GM18498 (cell line): ENCODE results near the gene MAP10.
A peak's percentile ranks its signal among the peaks of the same experiment; 100 is the strongest.
"Not testable (repeated sequence)": the region's sequence is repeated elsewhere in the genome, so short reads cannot be mapped to it uniquely, and the experiment has no call there.

Source experiments
- ATAC-seq: cut with Tn5 transposase; IDR thresholded peaks from one replicate; pipeline ENCODE4 v1.9.1; 2021; ENCODE audit warnings: mild to moderate bottlenecking, moderate library complexity; ENCODE audit not compliant: unreplicated experiment

MAP10 gene, protein sequence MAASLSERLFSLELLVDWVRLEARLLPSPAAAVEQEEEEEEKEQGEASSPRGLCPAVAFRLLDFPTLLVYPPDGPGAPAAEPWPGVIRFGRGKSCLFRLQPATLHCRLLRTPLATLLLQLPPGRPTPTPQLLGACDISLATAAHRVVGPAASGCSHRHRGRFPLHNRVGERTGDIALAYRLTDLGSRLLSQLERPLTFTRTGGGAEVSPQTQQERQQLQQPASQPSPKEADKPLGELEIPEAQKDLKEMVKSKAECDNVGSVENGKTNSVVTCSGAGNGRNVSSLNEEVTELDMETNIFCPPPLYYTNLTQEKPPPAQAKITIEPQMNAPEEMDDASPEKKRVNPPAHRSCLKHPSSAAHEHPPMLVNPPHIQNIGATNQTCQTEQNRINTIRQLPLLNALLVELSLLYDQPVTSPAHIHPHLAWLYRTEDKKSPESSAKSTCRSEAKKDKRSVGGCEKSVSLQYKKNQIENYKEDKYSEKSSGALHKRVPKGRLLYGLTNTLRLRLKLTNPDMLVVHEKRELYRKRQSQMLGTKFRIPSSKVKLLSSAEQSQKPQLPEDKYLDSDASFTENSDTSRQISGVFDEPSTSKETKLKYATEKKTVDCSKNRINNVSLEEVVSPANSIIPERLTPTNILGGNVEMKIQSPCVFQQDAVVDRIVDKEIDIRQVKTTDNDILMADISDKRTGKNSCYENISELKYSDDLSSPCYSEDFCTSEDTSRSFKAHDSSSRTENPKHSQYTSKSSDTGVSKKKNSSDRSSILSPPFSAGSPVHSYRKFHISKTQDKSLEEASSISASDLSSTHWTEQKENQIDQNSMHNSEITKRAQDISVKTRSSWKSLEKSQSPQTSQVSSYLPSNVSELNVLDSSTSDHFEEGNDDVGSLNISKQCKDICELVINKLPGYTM

DNA sequence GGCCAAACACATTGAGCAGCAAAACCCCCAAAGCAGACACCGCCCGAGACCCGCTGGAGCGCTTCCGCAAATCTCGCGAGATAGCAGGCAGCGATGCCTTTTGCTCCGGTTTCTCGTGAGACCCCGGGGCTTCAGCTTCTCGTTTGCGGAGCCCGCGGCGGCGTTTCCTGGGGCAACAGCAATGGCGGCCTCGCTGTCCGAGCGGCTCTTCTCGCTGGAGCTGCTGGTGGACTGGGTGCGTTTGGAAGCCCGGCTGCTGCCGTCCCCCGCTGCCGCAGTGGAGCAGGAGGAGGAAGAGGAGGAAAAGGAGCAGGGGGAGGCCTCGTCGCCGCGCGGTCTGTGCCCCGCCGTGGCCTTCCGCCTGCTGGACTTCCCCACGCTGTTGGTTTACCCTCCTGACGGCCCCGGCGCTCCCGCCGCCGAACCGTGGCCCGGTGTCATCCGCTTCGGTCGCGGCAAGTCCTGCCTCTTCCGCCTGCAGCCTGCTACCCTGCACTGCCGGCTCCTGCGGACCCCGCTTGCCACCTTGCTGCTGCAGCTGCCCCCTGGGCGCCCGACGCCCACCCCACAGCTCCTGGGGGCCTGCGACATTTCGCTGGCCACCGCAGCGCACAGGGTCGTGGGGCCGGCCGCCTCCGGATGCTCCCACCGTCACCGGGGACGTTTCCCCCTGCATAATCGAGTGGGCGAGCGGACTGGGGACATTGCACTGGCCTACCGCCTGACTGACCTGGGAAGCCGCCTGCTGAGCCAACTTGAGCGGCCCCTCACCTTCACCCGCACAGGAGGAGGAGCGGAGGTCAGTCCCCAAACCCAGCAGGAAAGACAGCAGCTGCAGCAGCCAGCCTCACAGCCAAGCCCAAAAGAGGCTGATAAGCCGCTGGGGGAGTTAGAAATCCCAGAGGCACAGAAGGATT is at the start of gene MAP10:
MAP10 (plus strand) TSS at position 148 of the 917 bp plus-strand sequence; CDS start at position 182, 34 bp downstream.
- ATAC-seq: peak; percentile 93

DNA sequence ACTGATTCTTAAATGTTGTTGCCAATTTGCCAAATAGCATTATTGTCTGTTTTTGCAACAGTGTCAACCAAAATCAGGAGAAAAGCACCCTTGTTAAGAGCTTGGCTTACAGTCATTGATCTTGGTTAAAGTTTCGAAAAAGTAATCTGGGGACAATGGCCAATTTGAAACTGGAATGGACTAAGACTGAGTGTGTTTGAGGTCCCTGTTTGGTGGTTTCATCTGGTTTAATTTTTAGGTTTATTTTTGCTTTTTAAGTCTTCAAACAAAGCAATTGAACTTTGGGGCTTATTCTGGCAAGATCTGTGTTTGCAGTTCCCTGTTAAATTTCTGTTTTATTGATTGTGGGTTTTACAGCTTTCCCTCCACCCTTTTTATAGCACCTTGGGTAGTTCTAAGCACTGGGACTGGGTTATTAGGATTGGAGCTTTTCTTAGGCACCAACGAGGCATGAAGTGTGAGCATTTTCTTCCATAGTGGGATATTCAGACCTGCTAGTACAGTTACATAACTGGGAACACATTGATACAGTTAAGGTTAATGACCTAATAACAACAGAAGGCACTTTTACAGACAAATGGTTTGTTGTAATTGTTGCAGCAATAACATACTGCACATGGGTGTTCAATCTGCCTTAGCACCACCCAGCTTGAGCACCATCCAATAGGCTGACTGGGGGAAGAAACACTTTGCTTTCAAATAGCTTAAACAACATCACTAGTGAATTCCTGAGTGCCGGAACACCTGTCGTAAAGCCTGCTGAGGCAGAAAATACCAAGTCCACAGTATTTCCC is 40.6 kb upstream of the MAP10 start:
- no peak for ATAC-seq

DNA sequence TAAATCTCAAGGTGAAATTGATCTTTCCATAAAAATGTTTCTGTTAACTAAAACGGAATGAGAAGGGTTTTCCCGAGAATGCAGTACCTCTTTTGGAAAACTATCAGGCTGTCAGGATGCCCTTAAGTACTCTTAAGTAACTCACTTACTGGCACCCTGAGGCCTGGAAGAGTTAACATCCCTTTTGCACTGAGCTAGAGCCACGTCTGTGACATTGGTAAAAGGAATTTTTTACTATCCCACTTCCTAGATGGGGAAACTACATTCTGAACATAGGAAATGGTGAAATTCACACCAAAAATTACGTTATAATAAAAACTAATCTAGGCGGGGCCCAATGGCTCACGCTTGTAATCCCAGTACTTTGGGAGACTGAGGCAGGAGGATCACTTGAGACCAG is 39.7 kb upstream of the MAP10 start:
- no peak for ATAC-seq

DNA sequence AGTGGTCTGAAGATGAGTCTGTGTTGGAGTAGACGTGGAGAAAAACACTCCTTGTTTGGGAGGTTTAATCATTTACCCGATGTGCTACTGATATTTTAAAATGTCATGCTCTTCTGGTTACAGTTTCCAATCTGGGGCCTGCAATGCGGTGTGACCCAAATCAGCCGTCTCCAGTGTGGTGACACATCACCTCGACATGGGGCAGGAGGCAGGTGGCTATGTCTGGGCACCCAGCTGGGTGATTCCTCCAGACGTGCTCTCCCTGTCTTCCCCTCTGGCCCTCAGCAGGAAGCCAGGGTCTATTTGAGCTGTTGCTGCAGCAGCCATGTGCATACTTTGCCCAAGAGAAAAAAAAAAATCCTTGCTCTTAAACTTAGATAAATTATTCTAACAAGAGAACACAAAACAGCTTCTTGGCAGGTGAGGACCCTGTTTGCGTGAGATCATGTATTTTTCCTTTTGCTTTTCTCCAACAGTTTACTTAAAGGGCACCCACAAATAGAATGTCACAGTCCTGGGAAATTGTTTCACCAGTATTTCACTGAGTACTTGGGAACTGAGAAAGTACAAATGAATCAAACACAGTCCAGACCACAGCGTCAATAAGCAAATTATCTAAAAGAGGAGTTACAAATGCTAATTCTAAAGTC is 38.9 kb upstream of the MAP10 start:
- ATAC-seq: peak; percentile 80

DNA sequence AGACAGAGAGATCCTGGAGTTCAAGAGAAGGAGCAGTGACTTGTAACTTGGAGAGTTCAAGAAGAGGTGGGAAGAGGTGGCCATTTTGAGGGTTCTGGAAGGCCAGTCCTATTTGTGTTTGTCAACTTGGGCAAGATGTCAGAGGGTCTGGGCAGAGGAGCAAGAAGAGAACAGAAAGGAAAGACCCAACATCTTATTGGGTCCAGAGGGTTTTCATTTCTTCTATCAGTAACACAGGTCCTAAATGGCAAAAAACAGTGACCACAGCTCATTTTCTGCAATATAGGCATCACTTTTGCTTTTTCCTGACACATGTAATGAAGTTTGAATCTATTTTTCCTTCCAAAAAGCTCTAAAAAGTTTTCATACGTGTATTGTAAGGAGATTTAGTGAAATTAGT is 38.3 kb upstream of the MAP10 start:
- ATAC-seq: no peak

DNA sequence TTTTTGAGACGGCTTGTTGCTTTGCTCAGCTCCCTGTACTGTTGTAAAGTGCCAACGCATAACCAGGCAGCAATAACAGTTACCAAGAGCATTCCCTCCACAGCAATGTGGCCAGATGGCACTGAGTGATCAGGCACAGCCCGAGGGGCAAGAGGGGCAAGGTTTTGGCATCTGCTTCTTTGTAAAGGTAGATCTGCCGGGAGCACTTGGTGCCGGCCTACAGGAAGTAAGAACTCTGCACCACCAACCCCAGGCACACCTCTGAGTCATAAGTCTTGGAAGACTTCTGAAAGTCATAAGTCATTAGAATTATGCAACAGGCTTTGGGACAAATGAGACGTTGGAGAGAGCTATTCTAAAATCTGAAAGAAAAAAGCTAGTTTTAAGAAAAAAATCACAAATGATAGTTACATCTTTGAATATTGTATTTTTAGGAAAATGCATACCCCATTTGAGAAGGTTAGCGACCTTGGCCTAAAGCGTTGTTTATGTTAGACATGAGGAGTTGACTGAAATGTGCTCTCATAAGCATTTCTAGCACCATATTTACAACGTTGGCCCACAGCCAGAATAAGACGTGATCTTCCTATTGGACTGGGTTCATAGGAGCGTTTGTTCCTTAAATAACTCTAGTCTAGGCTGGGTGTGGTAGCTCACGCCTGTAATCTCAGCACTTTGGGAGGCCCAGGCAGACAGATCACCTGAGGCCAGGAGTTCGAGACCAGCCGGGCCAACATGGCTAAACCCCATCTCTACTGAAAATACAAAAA is 37.7 kb upstream of the MAP10 start:
- no peak for ATAC-seq

DNA sequence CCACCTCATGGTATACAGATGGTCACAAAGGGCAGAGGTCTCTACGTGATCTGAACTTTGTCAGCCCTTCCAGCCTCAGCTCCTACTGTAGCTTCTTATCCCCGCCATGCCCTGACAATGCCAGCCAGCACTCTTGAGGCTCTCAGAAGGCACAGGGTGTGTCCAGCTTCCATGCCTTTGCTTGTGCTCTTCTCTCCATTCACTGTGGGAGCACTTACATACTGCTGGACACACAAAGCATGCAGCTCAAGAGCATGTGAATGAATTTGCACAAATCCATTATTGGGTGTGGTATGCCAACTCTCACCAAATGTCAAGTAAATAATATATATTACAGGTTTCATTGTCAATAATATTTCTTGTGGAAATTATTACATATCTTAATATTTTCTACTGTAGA is 36.4 kb upstream of the MAP10 start:
- ATAC-seq: no peak

DNA sequence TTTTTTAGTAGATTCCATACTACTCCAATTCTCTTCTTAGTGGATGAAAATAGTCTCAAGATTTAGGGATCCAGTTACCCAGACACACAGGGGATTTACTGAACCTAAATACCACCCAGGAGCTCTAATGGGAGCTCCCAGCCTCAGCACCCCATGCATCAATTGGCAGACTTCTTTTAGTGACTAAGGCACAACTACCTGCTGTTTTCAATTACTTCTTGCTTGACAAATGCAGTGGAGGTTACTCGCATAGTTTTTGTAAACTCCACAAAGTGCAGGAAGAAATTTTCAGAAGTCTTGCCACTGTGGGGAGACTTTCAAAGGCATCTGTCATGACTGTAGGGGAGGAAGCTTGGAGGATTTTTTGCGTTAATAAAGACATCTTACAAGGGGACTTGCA is 35.5 kb upstream of the MAP10 start:
- ATAC-seq: no peak

DNA sequence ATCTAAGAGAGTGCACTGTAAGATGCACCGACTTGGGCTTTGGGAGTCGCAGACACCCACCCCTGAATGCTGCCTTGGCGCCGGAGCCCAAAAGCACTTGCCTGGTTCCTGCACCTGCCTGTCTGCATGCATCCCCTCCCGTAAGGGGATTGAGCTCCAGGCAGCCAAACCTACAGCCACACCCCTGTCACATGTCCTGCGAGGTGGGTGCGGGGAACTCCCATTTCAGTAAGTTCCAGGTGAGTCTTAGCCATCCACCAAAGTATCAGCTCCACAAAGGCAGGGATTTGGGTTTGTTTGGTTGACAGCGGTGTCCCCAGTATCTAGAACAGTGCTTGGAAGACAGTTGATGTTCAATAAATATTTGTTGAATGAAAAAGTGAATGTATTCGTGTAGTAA is 31.5 kb upstream of the MAP10 start:
- no peak for ATAC-seq

DNA sequence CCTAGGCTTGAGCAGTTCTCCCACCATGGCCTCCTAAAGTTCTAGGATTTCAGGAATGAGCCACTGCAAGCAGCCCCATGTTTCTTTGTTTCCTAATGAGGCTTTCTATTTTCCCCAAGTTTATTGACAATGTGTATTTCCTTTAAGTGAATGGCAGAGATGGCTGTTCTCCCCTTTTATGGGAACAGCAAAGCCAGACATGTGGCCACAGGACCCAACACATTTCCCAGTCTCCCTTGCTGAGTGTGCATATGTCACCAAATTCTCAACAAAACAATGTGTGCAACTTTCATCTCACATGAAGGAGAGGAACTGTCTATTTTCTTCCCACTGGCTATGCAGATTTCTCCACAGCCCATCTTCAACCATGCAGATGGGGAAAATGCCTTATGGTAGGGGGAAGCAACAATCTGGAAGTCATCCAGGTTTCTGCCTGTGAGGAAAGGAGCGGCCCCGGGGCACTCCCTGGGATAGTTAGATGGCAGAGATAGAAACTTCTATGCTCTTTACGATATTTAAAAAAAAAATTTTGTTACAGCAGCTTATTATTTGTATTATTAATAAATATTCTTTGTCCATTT is 28.6 kb upstream of the MAP10 start:
- no peak for ATAC-seq

DNA sequence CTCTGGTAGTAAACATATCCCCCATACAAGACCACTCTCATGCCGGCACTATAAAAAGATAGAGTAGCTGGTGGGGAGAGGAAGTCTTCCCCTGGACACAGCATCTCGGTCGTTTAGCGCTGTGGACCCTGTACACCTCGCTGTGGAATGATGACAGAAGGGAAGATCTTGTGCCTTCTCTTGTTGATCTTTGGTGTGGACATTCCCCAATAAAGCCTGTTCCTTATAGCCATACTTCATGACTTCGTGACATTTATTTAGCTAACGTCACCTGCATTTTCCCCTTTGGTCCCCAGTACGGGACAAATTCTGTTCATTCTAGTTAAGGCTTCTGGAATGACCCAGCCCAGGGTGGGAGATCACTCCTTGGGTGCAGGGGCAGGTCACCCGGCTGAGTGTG is 24.9 kb upstream of the MAP10 start:
- ATAC-seq: no peak

DNA sequence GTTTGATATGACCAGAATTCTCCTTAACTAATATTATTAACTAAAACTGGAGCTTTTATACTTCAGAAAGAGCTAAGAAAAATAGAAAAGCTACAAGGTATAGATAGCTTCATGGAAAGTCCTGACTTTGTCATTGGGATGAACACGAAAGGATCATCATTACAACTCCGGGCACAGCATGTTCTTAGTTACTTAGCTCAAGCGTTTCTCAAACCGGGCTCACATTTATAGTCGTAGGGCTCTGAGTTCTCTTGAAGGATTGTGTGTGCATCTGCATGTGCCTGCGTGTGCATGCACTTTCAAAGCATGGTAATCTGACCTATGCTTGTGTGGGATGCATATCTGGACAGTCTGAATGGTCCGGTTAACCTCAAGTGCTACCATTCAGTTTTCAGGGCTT is 20.4 kb upstream of the MAP10 start:
- ATAC-seq: no peak

DNA sequence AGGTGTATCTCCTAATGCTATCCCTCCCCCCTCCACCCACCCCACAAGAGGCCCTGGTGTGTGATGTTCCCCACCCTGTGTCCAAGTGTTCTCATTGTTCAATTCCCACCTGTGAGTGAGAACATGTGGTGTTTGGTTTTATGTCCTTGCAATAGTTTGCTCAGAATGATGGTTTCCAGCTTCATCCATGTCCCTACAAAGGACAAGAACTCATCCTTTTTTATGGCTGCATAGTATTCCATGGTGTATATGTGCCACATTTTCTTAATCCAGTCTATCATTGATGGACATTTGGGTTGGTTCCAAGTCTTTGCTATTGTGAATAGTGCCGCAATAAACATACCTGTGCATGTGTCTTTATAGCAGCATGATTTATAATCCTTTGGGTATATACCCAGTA is 19.6 kb upstream of the MAP10 start:
- not testable (repeated sequence) for ATAC-seq

DNA sequence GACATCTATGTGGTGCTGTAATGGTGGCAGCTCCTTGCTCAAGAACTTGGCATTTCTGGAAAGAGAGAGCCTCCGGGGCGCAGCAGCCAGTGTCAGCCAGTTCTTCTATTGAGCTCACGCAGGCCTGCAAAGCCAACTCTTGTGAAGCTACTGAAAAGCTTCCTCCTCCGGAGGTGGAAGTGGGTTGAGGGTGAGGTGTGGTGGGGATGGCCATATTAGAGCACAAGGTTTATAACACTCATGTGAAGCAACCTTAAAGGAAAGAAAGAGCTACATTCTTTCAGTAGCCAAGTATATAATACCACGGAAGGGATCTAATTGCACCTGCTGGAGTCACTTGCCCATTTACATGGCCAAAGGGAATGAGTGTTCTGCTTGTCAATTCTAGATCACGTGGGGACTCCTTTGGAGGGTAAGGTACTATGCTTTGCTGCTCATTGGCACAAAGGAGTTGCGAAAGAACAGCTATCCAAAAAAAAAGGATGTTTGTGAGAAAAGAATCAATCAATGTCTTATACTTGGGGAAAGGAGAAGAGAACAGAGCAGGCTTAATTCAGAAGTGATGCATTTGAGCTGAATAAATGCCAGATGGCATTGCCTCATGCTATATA is 18.3 kb upstream of the MAP10 start:
- ATAC-seq: no peak

DNA sequence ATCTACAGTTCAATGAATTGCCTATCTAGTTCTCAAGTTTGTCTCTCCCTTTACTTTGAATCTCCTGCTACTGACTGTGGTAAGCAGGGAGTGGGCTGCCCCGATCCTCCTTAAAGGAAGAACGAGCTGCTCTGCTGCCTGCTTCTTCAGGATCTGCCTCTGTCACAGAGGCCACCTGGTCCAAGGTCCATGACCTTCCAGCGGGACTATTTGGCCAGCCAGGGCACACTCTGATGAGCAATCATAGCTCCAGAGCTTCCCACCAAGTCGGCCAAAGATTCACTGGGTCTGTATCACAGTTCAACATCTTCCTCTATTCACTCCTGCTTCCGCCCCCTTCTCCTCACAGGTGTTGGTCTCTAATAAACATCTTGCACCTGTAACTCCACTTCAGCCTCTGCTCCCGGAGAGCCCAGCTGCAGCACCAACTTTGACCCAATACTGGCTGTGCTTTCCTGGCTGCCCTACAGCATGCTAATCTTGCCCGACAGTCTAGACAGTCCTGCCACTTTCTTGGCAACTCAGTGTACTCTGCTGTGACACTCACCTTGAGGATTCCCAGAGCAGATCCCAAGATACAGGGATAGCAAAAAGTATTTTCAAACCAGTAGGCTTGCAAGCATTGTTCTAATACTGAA is 16.9 kb upstream of the MAP10 start:
- no peak for ATAC-seq

DNA sequence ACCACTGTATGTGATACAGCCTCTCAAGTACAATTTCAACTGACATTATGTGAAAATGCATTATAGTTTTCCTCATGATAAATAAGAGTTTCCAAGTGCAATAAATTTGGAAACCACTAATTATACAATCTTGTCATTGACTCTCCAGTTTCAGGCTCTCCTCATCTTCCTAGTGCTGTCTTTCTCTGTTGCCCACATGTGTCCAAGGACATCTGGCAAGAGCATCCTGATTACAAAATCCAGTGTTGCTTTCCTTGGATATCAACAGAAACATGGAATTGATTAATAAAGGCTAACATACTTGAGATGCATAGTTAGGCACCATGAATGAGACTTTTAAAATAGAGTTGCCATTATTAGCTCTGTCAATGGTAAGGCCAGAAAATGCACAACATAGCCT is 15.6 kb upstream of the MAP10 start:
- no peak for ATAC-seq

DNA sequence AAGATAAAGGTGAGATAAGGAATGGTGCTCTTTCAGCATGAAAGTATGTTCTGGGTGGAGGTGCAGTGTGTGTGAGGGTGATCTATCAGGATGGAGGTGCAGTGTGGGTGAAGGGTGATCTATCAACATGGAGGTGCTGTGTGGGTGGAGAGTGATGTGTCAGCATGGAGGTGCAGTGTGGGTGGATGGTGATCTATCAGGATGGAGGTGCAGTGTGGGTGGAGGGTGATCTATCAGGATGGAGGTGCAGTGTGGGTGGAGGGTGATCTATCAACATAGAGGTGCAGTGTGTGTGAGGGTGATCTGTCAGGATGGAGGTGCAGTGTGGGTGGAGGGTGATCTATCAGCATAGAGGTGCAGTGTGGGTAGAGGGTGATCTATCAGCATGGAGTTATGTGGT is 12.3 kb upstream of the MAP10 start:
- ATAC-seq: no peak

DNA sequence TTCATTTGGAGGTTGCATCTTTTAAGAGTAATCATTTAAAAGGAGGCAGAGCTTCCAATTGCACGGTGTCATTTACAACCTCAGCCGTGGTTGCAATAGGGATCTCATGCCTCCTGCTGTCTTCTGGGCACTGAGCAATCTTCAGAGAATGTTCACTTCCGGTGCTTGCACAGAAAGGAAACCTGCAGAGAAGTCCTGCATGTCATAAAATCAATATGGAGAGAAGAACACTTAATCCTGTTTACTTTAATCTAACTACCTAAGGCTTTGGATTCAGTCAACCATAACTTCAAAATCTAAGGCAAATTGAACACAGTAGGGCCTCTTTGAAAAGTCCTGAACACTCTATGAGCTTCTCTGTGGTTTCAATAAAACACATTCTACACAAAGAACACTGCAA is 11.3 kb upstream of the MAP10 start:
- peak; percentile 70 for ATAC-seq
